K562 (cell line): ENCODE measurements around the gene NAA80. TPM values are rescaled to one million over a fixed set of nuclear protein-coding genes. Genes with fewer than 3 reads are reported as not detected.

Experiments
- ATAC-seq: fragments of 200-7000 bp; cut with Tn5 transposase; 3 replicates; pipeline ENCODE4 v1.9.1; 2020; ENCODE audit warnings: moderate library complexity
- BruUV-seq: library from RNA; stranded (reverse); fragments of 400-500 nt; replicated peaks from 2 replicates; lab custom pipeline; 2021; lab: Mats Ljungman, UMichigan
- CTCF ChIA-PET: fragments of 300-600 bp; formaldehyde crosslinking; extraction: SDS; loops from one replicate; lab custom pipeline; 2021; ENCODE audit warnings: low intra/inter-chr PET ratio; lab: Yijun Ruan, JAX
- POLR2A ChIA-PET: fragments of 300-600, 350-650 bp; sonication (Branson Sonifier 250); formaldehyde crosslinking; extraction: SDS; loops from one replicate; lab custom pipeline; 2021; ENCODE audit warnings: antibody characterized with exemption, inconsistent platforms; lab: Yijun Ruan, JAX
- DNase-seq, 4 experiments: peaks; one replicate each; pipeline versions ENCODE4 v3.0.0 to v3.0.0-alpha.2; 2011 to 2018; ENCODE audit warnings: low spot score in 3 of 4, mixed read lengths in 3 of 4; ENCODE audit errors: extremely low read depth in 1 of 4
- FAIRE-seq: peaks from 2 replicates; lab custom pipeline; 2011; peaks lifted over from hg19 to GRCh38; lab: Jason Lieb, UNC
- H2AFZ ChIP-seq: 2 replicates; pipeline ENCODE4 v1.6.0; 2011; ENCODE audit warnings: low read depth, low read length, control low read depth, inconsistent platforms
- H3K27ac ChIP-seq: fragments of 200-600 bp; 3 replicates; pipeline ENCODE4 v1.8.0; 2011; ENCODE audit warnings: low read depth, mild to moderate bottlenecking, control low read depth, inconsistent platforms, low read length, moderate library complexity, mixed read lengths; ENCODE audit errors: extremely low read depth
- H3K27me3 ChIP-seq, 2 experiments: fragments of 300-600 bp in 1 of 2; 2 replicates in 1 of 2; 3 replicates in 1 of 2; pipeline versions ENCODE4 v1.6.0 to v1.8.0; 2011; ENCODE audit warnings: inconsistent platforms in 2 of 2, low read length in 2 of 2, mild to moderate bottlenecking in 1 of 2, mixed read lengths in 1 of 2, moderate library complexity in 1 of 2; ENCODE audit not compliant: control insufficient read depth in 2 of 2, insufficient read depth in 2 of 2
- H3K36me3 ChIP-seq: fragments of 300-600 bp; 3 replicates; pipeline ENCODE4 v1.8.0; 2011; ENCODE audit warnings: mild to moderate bottlenecking, low read length, inconsistent platforms; ENCODE audit not compliant: control insufficient read depth, insufficient read depth
- H3K4me1 ChIP-seq, 2 experiments: fragments of 200-600 bp in 1 of 2; replicated peaks in 1 of 2; 2 replicates in 1 of 2; 3 replicates in 1 of 2; pipeline versions ENCODE4 v1.5.1 to v1.8.0; 2011; ENCODE audit warnings: inconsistent platforms in 2 of 2, low read length in 2 of 2, mild to moderate bottlenecking in 1 of 2, mixed read lengths in 1 of 2, moderate library complexity in 1 of 2; ENCODE audit not compliant: control insufficient read depth in 2 of 2, insufficient read depth in 2 of 2
- H3K4me2 ChIP-seq: 2 replicates; pipeline ENCODE4 v1.6.1; 2011; ENCODE audit warnings: low read length, control low read depth, inconsistent platforms, mixed read lengths; ENCODE audit not compliant: insufficient read depth
- H3K4me3 ChIP-seq: fragments of 200-600 bp; sonication (generic), shearing (Covaris generic); 2 replicates; pipeline ENCODE4 v1.5.1; 2016; ENCODE audit warnings: control low read depth, inconsistent platforms
- H3K79me2 ChIP-seq: fragments of 200-600 bp; 3 replicates; pipeline ENCODE4 v1.8.0; 2011; ENCODE audit warnings: low read length, inconsistent platforms; ENCODE audit not compliant: control insufficient read depth, insufficient read depth
- H3K9ac ChIP-seq, 2 experiments: 2 replicates each; pipeline versions ENCODE4 v1.6.0 to v1.6.1; 2011; ENCODE audit warnings: low read depth in 2 of 2, low read length in 2 of 2, control low read depth in 1 of 2, inconsistent platforms in 1 of 2, mild to moderate bottlenecking in 1 of 2, mixed read lengths in 1 of 2; ENCODE audit not compliant: insufficient read depth in 1 of 2
- H3K9me1 ChIP-seq: one replicate; pipeline ENCODE4 v1.6.0; 2011; ENCODE audit warnings: inconsistent platforms, mild to moderate bottlenecking, low read length, moderate library complexity; ENCODE audit not compliant: control insufficient read depth, insufficient read depth
- H3K9me3 ChIP-seq: replicated peaks from 2 replicates; pipeline ENCODE4 v1.5.1; 2011; ENCODE audit warnings: low read depth, low read length, inconsistent platforms; ENCODE audit not compliant: control insufficient read depth, insufficient read depth
- H4K20me1 ChIP-seq: replicated peaks from 2 replicates; pipeline ENCODE4 v1.6.1; 2011; ENCODE audit warnings: low read length, inconsistent platforms, mixed read lengths; ENCODE audit not compliant: control insufficient read depth, insufficient read depth
- BMI1 ChIP-seq: fragments of 150-350 bp; IDR thresholded peaks from 2 replicates; pipeline ENCODE4 v1.6.1; 2014; ENCODE audit warnings: low read length
- HOMEZ ChIP-seq: fragments of 250-450 bp; sonication (Bioruptor Pico); IDR thresholded peaks from 2 replicates; pipeline ENCODE4 v1.4.0; 2020; ENCODE audit warnings: mild to moderate bottlenecking, moderate library complexity
- TCF7 ChIP-seq: sonication (generic); IDR thresholded peaks from 2 replicates; pipeline ENCODE4 v1.6.1; 2016; ENCODE audit warnings: antibody characterized with exemption, borderline replicate concordance
- ZNF785 ChIP-seq: fragments of 250-450 bp; sonication (Bioruptor Pico); IDR thresholded peaks from 2 replicates; pipeline ENCODE4 v1.4.0; 2020; ENCODE audit warnings: mild to moderate bottlenecking
- WGBS: fragments of 100-300 bp; shearing (Covaris generic); methylation state at CpG from one replicate; pipeline ENCODE4 v1.1.6; 2016; ENCODE audit warnings: low coverage, mixed read lengths; ENCODE audit not compliant: insufficient coverage; ENCODE audit errors: missing lambda C conversion rate; 5-methylcytosine and 5-hydroxymethylcytosine counted together
- in situ Hi-C: fragments of 300-500 bp; cut with MboI; formaldehyde crosslinking; loops from 4 replicates; pipeline ENCODE4 v1.15.0; 2018; ENCODE audit warnings: inconsistent platforms, mixed read lengths
- intact Hi-C: fragments of 100-400 bp; cut with micrococcal nuclease; formaldehyde crosslinking; loops from 2 replicates; pipeline ENCODE4 v1.14.2; 2022
- polyA plus RNA-seq, 8 experiments: library from polyadenylated mRNA; depleted of rRNA in 4 of 8; stranded (reverse) in 5 of 8; unstranded in 3 of 8; fragments of >200 nt; fragmentation: Nextera tagmentation in 2 of 8; fragmentation: Illumina TruSeq in 1 of 8; extraction: Ambion mirVana in 2 of 8; extraction: Trizol in 1 of 8; gene quantifications; 2 replicates each; pipeline versions ENCODE4 v1.2.1 to v1.2.3, GENCODE V29; 2011 to 2014; ENCODE audit warnings: inconsistent platforms in 1 of 8, missing spikeins in 1 of 8
- total RNA-seq, 7 experiments: library from RNA; depleted of rRNA in 6 of 7; stranded (reverse); fragments of >200 nt in 6 of 7; fragmentation: Illumina TruSeq in 2 of 7; extraction: Trizol in 2 of 7; gene quantifications; 2 replicates each; pipeline versions ENCODE4 v1.2.1 to v1.2.3, GENCODE V29; 2011 to 2021; ENCODE audit warnings: low replicate concordance in 1 of 7

NAA80 gene
- total and polyA plus RNA-seq, 9 of the 15 experiments (the other 6 are each of a cell fraction or from before 2014, with no cell fraction given) = 0.82 to 24.0 (median 8.6) TPM

GRCh38 chr3:50265571-50265970 lies 33.6 kb downstream of the NAA80 start (continued):
- TF ChIP-seq HOMEZ (CRISPR knock-in tag) = no peak
- TF ChIP-seq ZNF785 (CRISPR knock-in tag) = no peak
- TF ChIP-seq BMI1 = no peak

DNA sequence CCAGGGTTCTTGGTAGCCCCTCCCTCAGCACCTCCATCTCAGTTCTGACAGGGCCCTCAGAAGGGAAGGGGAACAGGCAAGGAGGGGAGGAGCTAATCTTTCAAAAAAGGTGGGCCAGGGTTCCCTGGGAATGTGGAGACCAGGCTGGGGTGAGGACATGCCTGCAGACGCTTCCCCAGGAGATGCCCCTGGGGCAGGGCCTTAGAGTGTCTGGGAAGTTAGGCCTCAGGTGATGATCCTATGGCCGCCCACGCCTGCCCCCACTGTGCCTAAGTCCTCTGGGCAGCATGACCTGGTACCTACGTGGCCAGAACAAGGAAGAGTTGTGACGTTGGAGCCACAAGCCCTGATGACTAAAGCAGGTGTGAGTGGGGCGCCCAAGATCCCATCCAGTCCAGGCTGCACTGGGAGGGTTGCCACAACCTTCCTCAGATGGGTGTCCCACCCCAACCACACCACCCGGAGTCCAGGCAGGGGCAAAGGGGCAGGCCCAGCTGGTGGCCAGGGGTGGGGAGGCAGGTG lies 34.2 kb downstream of the NAA80 start:
- no peak overlapping the region for H3K4me3 ChIP-seq
- no TSS peak for BruUV-seq
- WGBS = 58% methylated on average over 6 of the region's 7 CpGs
- no peak overlapping the region for H2AFZ ChIP-seq
- no peaks in the 10 kb centered on the region for H3K9me3 ChIP-seq
- ChIA-PET POLR2A (no interaction called here), CTCF (no interaction called here)
- no peaks in the 10 kb centered on the region for H3K36me3 ChIP-seq
- H3K4me1 ChIP-seq = peaks cover 6 to 50% of the 10 kb centered on the region in 2 experiments; a peak in 4 of 5 replicates
- H3K4me2 ChIP-seq = no peak overlapping the region
- H3K9me1 ChIP-seq = no peaks in the 10 kb centered on the region
- intact Hi-C loops (no loop called here), in situ Hi-C loops (no loop called here)
- no peaks in the 10 kb centered on the region for H3K27me3 ChIP-seq
- ATAC-seq (no peak), DNase-seq (no peak), FAIRE-seq (no peak)
- TF ChIP-seq TCF7 = no peak
- H3K9ac ChIP-seq = peak overlapping the region in 1 of 2 experiments; percentile 52; a peak in 2 of 4 replicates
- H3K27ac ChIP-seq = no peak overlapping the region; the same call in 2 of the 3 replicates
- peaks cover 3% of the 10 kb centered on the region; the same call in 1 of the 3 replicates for H3K79me2 ChIP-seq
- H4K20me1 ChIP-seq = no peaks in the 10 kb centered on the region
